HG03045 (cell line): Measurements from ENCODE around the gene ICOSLG.
"Not testable (repeated sequence)": the region's sequence is repeated elsewhere in the genome, so short reads cannot be mapped to it uniquely, and the experiment has no call there.

Source experiments
- ATAC-seq: cut with Tn5 transposase; IDR thresholded peaks from one replicate; pipeline ENCODE4 v1.9.1; 2021; ENCODE audit warnings: mild to moderate bottlenecking, moderate library complexity; ENCODE audit not compliant: unreplicated experiment

Gene ICOSLG

DNA sequence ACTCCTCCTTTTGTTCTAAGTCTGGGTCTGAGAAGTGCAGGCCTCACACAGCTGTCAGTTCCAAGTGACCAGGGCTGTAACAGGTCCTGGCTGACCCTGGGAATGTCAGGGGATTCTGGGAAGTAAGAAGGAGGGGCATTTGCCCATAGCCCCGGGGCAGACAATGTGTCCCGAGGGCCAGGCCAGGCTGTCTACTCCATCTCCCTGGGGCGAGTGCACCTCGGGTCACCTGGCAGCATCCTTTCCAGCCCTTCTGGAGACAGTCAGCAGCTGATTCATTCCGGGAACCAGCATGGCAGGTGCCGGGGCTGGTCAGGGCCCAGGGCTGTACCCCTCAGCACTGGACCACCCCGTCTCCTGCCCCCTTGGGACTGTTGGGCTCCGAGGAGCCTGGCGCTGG lies 13.1 kb downstream of the ICOSLG start:
- ATAC-seq: not testable (repeated sequence)

DNA sequence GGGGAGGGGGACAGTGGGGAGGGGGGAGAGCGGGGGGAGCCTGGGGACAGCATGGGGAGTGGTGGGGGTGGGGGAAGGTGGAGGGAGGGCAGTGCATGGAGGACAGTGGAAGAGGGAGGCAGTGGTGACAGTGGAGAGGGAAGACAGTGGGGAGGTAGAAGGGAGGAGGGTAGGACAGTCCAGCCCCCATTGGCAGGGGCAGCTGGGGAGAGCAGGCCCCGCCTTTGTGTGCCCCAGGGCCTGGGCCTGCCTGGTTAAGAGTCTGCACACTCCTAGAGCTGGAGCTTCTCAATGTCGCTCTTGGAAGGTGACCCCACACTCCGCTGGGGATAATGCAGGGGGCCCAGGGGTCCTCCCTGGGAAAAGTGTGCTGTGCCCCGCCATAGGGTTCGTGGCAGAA lies 15.1 kb downstream of the ICOSLG start:
- not testable (repeated sequence) for ATAC-seq

DNA sequence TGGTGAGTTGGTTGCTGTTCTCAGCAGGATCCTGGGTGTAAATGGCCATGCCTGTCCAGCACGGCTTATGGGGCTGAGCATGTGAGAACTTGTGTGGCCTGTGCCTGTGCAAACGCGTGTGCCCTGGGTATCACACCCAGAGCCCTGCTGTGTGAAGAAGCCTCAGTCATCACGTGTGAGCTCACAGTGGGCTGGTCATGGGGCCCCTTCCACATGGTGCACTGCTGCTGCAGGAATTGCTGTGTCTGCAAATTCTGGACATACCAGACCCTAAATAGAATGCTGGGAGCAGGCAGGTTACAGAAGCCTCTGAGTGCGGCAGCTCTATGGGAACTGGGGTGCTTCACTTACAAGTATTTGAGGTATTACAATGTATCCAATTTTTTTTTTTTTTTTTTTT lies 17.4 kb downstream of the ICOSLG start:
- not testable (repeated sequence) for ATAC-seq

DNA sequence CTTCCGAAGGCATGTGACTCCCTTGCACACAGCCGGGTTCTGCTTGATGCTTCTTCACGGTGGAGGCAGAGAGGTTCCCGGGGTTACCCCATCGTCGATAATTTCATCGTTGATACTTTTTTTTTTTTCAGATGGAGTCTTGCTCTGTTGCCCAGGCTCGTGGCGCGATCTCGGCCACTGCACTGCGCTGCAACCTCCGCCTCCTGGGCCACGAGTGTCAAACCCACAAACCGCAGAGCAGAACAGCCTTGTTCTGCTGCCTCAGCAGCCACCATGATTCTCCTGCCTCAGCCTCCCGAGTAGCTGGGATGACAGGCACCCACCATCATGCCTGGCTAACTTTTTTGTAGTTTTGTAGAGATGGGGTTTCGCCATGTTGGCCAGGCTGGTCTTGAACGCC lies 20.1 kb downstream of the ICOSLG start:
- ATAC-seq: not testable (repeated sequence)

DNA sequence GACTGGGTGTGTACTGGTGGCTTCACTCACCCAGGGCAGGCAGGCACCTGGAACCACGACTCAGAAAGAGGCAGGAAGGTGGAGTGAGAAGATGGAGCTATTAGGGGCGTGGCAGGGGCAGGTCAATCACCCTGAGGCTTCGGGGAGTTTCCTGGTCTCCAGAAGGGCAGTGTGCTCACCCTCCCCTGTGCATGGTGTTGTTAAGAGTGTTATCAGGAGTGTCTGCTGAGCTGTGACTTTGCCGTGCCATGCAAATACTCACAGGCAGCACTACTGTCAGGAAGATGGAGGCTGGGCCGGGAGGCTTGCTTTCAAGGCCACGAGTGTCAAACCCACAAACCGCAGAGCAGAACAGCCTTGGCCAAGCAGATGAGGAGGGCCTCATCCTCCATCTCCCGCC lies 22.3 kb downstream of the ICOSLG start:
- not testable (repeated sequence) for ATAC-seq

DNA sequence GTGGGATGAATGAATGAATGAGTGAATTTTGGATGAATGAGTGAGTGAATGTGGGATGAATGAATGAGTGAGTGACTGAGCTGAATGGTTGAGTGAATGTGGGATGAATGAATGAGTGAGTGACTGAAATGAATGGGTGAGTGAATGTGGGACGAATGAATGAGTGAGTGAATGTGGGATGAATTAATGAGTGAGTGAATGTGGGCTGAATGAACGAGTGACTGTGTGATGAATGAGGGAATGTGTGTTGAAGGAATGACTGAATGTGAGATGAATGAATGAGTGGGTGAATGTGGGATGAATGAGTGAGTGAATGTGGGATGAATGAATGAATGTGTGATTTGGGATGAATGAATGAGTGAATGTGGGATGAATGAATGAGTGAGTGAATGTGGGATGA lies 28.8 kb downstream of the ICOSLG start:
- ATAC-seq: not testable (repeated sequence)

DNA sequence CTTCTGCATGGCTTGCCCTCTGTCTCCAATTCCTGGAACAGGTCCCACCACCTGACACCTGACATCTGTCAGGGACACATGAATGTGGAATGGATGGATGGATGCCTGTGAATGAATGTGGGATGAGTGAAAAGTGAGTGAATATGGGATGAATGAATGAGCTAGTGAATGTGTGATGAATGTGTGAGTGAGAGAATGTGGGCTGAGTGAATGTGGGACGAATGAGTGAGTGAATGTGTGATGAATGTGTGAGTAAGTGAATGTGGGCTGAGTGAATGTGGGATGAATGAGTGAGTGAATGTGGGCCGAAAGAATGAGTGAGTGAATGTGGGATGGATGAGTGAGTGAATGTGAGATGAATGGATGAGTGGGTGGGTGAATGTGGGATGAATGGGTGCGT lies 29.2 kb downstream of the ICOSLG start:
- not testable (repeated sequence) for ATAC-seq

DNA sequence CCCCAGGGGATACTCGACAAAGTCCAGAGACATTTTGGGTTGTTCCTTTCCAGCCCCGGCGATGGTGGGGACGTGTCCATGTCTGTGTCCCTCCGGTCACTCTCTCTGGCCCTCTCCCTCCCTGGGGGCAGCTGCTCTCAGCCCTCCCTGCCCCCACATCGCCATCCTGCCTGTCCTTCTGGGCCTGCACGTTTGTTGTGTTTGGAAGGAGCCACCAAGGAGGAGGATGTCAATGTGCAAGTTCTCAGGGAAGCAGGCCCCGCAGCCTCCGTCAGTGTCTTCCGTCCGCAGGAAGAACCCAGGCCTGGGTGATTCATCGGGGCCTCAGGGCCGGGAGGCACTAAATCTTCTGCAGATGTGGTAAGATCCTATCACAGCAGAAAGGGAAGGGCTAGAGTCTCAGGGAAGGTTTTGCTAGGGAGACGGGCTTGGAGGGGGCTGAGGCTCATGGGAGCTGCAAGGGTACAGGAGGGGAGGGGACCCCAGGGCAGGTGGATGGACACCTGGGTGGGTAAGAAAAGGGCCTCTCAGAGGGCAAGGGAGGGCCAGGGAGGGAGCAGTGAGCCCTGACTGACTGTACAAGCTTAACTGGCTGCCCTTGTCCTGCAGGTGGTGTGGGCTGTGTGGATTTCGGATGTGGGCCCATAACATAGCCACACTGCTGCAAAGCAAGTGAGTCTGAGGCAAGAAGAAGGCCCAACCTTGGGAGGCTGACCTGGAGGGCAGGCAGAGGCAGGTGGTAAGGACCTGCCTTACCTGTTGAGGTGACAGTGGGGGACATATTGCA lies 32.7 kb downstream of the ICOSLG start:
- ATAC-seq: not testable (repeated sequence)

DNA sequence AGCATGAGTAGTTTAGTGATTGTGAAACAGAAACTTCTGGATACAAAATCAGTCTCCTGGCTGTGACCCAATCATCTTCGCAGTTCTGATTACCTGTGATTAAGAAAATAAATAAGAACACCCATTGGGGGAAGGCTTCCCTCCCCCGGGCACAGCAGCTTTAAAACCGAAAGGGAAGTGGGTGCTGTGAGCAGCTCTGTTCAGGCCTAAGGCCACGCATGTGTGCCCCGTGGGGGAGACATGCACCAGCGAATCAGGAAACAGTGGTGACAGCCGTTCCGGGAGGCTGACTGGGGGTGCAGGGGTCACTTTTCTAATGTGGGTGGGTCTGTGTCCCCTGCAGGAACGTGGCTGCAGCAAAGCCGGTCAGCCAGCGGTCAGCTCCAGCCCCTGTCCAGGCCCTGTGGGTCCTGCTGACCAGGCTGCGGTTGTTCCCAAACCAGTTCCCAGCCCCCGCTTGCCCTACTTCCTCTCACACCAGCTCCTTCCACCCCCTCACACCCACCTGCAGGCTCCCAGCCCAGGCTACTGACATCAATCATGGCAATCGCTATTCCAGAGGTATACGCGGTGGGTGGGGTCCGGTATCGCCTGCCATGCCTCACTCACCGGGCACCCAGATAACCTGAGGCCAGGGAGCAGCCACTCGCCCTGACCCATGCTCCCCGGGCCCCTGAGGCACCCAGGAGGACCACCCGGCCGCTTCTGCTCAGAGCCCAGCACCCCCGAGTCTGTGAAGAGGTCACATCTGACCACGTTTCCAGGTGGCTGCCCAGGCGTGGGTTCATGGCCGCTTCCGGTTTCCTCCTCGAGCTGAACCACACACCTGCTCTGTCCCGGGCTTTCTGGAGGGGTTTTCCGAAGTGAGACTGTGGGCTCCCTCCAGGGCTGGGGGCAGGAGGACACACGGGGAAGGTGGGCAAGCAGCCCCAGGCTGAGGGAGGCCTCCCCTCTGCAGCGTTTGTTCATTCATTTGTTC lies 33.8 kb downstream of the ICOSLG start:
- peak; percentile 53 for ATAC-seq

DNA sequence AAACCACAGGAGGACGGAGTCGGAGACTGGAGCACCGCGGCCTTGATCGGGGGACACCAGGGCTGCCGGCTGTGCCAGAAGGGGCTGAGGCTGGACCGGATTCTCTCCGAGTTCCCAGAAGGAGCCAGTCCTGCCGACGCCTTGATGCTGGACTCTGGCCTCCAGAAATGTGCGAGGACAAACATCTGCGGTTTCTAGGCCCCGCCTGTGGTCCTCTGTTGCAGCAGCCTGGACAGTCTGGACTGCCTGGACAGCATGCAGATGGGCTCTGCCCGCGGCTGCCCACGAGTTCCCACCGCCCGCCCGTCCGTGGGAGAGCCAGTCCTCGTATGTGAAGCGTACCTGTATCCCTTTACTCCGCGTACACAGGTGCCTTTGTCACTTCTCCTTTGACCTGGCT lies 34.6 kb downstream of the ICOSLG start:
- ATAC-seq: not testable (repeated sequence)

DNA sequence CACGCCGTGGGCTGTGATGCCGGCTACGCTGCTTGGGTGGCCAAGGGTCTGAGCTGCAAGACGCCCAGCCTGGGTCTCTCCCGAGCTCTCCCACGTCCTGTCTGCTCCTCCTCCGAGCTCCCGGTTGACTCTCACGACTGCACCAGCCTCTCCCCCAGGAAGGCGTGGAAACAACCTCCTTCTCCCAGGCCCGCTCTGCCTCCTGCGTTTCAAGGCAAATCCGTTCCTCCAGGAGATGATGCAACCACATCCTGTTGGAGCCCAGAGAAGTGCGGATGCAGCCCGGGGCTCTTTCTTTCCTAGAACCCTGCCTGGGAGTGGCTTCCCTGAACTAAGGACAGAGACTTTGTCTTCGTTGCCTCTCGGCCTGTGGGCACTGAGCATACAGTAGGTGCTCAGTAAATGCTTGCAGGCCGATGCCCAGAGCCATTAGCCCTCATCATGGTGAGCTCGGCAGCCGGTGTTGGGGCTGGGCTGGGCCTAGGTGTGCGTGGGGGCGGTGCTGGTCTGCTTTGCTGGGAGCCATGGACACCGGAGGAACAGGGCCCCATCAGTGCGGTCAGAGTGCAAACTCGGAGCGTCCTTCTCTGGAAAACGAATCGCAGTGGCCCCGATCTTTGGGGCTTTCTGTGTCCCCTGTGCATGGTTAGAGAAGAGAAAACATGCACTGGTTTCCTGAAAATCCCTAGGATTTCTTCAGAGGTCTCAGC lies 38.0 kb downstream of the ICOSLG start:
- ATAC-seq: not testable (repeated sequence)

DNA sequence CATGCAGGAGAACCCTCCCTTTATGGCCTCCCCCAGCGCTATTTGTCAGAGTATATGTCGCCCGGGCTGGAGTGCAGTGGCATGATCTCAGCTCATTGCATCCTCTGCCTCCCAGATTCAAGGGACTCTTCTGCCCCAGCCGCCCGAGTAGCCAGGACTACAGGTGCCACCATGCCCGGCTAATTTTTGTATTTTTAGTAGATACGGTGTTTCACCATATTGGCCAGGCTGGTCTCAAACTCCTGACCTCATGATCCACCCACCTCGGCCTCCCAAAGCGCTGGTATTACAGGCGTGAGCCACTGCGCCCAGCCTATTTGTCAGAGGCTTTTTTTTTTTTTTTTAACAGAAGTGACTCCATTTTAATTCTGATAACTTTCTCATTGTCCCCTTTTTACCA lies 40.7 kb downstream of the ICOSLG start:
- not testable (repeated sequence) for ATAC-seq

DNA sequence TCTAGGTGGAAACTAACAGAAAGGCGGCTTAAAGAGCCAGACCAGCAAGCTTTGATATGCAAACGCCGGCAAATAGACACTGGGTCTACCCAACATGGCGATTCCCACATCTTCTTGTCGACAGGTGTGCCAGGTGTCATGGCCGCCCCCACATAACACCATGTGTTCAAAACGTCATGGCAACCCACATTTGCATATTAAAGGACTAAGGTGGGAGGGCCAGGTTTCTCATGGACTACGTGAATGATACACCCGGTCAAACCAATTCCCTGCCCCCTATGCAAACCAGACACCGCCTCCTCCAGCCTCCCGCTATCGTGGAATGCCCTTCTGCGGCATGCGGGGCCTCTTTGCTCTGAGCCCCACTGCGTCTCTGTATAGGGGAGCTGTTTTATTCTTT lies 41.3 kb downstream of the ICOSLG start:
- no peak for ATAC-seq

DNA sequence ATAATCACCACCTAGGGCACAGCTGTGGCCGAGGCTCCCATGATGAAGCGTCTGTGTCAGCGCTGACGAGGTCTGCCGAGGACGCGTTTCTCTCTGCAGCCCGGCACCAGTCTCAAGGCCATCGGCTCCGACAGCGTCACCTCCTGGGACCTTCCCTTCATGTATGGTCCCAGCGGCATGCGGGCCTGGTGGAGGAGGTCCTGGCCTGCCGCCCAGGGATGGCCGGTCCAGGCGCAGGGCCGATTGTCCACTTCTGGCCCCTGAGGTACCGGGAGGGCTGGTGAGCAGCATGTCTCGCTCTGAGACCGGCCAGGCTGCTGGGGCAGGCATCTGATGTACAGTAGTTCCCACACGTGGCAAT lies 43.6 kb downstream of the ICOSLG start:
- ATAC-seq: not testable (repeated sequence)

DNA sequence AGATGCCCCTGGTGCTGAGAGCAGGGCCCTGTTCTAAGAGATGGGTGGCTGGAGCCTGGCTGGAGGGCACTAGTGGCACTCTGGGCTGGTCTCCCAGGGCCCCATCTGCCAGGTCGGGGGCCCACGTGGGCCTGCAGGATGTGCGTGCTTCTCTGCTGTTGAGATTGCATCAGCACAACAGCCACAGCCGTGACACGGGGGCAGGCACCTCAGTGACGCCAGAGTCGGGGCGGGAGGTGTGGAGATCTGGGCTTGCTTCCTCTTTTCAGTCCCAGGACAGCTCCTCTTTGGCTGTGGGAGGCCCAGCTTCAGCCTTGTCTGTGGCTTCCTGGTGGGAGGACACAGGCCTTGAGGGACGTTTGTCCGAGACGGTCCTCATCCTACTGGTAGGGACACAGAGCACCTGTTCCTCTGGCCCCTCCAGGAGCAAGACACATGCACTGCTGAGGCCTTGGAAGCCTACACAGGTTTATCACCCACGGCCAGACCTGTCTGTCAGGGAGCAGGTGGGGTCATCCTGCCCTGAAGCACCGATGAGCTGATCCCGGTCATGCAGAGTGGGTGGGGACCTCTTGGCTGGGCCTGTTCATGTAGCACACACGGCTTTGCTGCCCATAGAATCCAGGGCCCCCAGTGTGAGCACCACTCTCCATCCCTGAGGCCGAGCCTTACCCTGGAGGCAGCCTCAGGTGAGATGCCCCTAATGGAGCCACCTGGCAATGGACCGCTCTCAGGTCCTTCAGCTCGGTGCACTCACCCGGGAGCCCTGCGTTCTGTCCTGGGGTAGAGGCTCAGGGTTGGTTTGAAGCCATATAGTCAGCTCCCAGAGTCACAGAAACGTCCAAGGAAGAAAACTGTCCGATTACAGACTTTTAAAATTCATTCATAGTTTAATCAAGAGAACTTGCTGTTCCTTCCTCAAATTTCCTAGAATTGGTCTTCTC lies 44.3 kb downstream of the ICOSLG start:
- ATAC-seq: not testable (repeated sequence)

DNA sequence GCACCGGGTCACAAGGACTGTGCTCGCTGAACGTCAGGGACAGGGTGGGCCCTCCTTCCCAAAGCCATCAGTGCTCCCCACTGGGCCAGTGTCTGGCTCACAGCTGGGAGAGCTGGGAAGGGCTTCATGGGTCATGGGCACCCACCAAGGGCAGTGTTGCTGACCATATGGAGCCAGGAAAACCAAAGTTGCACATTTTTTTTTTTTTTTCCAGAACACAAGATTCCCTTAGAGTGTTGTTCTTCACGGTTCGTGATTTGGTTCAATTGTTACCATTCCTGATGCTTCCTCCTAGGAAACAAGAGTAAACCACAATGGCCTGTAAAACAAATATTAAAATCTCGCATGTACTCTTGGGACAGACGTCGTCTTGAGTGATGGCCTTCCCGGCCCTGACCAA lies 45.9 kb downstream of the ICOSLG start:
- not testable (repeated sequence) for ATAC-seq

DNA sequence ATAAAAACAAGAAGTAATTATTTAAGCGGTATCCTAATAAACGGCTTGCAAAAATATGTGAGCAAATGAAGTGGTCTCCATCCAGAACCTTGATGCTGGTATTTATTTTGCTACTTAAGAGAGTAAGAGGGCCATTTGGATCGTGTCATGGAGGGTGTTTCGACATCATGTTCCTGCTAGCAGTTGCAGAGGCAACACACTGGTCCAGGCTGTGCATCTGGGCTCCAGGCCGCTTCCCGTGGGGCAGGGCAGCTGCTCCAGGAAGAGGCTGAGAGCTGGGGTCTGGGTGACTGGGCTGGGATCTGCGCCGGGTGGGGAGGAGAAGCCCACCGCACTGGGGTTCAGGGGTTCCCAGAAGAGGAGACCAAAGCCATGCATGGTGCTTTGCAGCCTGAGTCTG lies 46.3 kb downstream of the ICOSLG start:
- not testable (repeated sequence) for ATAC-seq

DNA sequence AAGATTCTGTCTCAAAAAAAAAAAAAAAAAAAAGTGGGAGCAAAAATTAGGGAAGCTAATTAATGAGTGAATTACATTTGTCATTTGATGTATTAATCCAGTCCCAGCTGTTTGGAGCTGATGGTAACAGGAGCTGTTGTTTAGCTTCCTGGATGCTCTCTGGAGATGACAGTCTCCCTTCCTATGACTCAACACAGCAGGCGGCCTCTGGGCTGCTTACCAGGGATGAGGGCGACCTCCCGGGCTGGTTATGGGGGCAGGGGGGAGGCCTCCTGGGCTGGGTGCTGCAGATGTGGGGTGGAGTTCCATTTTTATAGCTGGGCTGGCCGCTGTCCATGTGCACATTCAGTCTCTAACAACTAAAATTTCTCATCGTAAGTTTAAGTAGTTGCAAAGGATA lies 47.6 kb downstream of the ICOSLG start:
- ATAC-seq: not testable (repeated sequence)

DNA sequence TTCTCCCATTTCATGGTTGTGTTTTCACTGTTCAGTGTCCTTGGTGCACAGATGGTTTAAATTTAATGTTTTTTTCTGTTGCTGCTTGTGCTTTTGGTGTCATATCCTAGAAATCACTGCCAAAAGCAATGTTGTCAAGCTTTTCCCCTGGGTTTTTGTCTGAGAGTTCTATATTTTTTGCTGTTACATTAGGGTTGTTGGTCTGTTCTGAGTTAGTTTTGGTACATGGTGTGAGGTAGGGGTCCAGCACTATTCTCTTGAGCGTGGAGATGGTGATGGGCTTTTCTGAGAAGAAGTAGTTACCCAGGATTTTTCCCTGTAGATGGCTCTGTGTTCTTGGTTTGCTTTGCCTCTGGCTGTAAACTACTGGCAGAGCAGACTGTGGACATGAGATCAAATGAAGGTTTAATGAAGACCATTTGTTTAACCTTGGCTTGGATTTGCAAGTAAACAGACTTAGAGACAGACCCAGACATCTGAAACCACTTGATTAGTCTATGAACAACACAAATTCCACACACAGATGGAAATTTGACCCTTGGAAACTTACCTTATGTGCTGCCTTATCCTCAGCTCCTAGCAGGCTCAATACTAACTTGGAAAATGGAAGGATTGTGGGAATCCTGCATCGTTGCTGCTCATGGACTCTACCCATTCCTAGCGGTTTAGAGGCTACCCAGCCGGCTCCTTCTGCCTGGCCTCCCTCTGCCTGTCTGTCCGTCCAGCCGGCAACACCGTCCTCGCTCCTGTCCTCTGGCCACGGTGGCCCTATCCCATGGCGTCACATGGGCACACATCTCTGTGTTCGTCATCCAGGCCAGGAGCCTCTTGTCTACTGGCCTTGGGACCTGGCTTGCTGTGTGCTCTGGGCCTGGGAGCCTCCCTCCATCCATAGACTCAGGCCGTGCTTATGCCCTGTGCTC lies 50.1 kb downstream of the ICOSLG start:
- not testable (repeated sequence) for ATAC-seq
